Esophagus squamous epithelium (tissue), 4 donors: Measurements from ENCODE around the gene FYN.

ENCODE experiments used
- POLR2A ChIP-seq, 4 donors: fragments of 450-650 bp; IDR thresholded peaks; one replicate each; pipeline ENCODE4 v1.6.1; 2017; ENCODE audit warnings: antibody characterized with exemption in 4 of 4, mild to moderate bottlenecking in 4 of 4, moderate library complexity in 3 of 4
- TF ChIP-seq, protein P1 (sequence below), 6 experiments: fragments of 450-650 bp in 4 of 6; fragments of 200-600 bp in 2 of 6; sonication (generic) in 2 of 6; IDR thresholded peaks; one replicate each; pipeline ENCODE4 v1.5.1; 2016 to 2019; ENCODE audit warnings: antibody characterized with exemption in 6 of 6, mild to moderate bottlenecking in 4 of 6, moderate library complexity in 4 of 6

DNA sequence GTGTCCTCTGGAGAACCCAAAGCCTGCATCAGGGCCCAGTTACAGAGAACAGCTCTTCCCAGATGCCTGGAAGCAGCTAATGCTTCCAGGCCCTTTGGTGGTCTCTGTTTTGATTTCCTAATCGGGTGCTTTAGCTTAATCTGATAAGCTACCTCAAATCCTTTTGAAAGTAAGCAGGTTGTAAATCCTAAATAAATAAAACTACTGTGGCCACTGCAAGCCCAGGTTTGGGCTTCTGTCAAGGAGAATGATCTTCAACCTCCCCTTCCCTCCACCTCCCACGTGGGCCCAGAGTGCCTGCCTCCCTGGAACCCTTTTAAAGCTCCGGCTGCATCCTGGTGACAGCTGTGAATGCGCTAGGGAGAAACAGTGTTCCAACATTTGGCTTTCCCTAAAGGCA lies 25.2 kb upstream of the FYN start:
- TF ChIP-seq POLR2A (IDR thresholded peaks at IDR 0.05), result no peak
- TF ChIP-seq, protein P1, sequence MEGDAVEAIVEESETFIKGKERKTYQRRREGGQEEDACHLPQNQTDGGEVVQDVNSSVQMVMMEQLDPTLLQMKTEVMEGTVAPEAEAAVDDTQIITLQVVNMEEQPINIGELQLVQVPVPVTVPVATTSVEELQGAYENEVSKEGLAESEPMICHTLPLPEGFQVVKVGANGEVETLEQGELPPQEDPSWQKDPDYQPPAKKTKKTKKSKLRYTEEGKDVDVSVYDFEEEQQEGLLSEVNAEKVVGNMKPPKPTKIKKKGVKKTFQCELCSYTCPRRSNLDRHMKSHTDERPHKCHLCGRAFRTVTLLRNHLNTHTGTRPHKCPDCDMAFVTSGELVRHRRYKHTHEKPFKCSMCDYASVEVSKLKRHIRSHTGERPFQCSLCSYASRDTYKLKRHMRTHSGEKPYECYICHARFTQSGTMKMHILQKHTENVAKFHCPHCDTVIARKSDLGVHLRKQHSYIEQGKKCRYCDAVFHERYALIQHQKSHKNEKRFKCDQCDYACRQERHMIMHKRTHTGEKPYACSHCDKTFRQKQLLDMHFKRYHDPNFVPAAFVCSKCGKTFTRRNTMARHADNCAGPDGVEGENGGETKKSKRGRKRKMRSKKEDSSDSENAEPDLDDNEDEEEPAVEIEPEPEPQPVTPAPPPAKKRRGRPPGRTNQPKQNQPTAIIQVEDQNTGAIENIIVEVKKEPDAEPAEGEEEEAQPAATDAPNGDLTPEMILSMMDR (IDR thresholded peaks at IDR 0.05), result no peak
